ENCODE data around the gene SLC49A4. TPM values are rescaled to one million over a fixed set of nuclear protein-coding genes. Genes with fewer than 3 reads are reported as not detected.
A peak's percentile ranks its signal among the peaks of the same experiment; 100 is the strongest.

SLC49A4 gene
- polyA plus RNA-seq, 3 donors: 15.7 to 16.8 (median 16.3) TPM

DNA sequence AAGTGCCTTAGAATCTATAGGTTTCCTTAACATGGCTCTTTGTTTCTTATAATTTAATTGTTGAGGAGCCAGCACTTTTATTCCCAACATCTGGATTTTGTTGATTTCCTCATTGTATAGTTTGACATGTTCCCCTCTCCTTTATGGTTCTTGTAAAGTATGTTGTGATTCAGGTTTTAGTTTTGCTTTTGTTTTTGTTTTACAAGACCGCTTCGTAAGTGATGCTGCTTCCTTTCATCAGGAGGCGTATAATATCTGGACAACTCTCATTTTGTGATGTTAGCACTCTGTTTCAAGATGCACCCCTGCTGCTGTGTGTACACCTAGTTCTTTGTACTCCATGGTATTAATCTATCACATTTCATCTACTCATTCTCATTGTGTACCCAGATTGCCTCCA lies 48.7 kb downstream of the SLC49A4 start:
- DNase-seq (ENCODE audit: low read depth in 3 of 3, low spot score in 2 of 3): no peak

GRCh38 chr3:122857019-122857418 lies 62.1 kb downstream of the SLC49A4 start:
- DNase-seq (ENCODE audit: low read depth in 3 of 3, low spot score in 2 of 3): no peak

DNA sequence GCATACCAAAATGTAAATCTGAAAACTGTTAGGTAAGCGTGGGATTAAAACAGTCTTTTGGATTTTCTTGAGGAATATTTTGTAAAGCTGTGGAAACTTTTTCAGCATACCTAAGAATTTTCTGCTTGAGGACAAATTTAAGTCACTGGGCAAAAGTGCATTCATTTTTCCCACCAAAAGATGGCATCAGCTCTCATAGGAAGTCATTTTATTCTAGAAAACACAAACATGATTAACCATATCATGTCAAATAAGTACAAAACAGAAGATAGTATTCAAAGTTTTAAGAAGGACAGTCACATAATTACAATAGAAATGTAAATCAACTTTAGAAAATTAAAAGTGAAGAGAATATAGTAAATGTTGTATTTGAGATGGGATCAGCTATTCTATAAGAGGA lies 63.5 kb downstream of the SLC49A4 start:
- DNase-seq (ENCODE audit: low read depth in 3 of 3, low spot score in 2 of 3): peak in 1 of 3 donors; percentile 6

GRCh38 chr3:122859021-122859805 lies 64.3 kb downstream of the SLC49A4 start:
- no peak for DNase-seq (ENCODE audit: low read depth in 3 of 3, low spot score in 2 of 3)

DNA sequence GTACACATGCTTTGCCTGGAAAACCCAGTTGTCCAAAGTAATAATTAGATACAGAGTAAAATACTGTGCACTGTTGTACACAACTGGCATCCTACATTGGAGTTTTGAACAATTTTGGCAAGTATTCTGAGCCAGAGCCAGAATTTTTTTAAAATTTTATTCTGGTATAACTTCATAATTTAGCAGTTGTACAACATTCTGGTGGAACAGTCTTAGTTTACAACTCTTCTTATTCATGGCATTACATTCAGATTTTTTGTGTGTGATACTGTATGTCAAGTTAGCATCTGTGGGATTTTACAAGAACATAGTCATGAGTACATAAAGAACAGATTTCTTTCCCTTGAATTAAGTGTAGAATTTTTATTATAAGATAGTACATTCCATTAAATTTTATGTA lies 67.5 kb downstream of the SLC49A4 start:
- no peak for DNase-seq (ENCODE audit: low read depth in 3 of 3, low spot score in 2 of 3)

DNA sequence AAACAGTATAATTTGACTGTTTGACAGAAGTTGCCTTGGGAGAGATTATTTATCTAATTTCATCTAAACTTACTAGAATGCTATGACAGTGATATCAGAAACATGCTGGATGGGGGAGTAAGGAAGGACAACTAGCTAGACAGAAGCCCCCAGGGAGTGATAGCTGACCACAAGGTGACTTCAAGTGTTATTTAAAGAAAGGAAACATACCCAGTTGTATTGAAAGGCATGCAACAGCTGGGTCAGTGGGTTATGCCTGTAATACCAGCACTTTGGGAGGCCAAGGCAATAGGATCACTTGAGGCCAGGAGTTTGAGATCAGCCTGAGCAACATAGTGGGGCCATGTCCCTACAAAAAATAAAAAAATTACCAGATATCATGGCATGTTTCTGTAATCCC lies 69.6 kb downstream of the SLC49A4 start:
- no peak for DNase-seq (ENCODE audit: low read depth in 3 of 3, low spot score in 2 of 3)

GRCh38 chr3:122868322-122868721 lies 73.5 kb downstream of the SLC49A4 start:
- DNase-seq (ENCODE audit: low read depth in 3 of 3, low spot score in 2 of 3): no peak

DNA sequence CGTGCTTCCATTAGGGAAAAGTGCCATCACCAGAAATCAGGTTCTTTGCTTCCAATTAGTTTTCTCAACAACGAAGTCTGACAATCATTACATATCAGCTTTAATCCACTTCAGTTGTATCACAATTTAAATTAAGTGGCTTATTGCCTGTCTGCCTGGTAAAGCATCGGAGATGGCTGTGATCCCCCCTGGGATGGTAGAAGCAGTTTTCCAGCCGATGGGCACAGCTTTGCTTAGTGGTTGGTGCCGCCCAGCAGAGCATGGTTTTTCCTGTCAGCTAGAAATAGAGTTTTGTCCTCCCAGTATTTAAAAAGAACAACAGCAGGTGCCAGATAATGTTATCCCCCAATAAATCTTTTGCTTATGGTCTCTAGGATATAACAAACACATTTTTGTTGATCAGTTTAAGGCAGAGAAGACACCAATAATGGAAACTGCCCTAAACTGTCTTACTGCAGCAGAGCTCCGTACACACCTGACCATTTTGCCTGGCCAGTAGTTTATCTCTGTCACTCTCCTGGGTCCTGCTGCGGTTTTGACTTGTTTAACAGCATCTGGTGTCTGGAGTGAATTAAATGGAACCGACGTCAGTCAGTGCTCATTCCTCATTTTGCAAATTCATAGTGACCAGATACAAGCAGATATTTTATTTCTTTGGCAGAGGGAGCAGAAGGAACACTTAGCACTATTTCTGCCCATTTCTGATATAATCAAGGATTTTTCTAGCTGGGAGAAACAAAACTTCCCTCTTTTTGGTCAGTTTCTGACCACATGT lies 79.1 kb downstream of the SLC49A4 start:
- no peak for DNase-seq (ENCODE audit: low read depth in 3 of 3, low spot score in 2 of 3)

- DNase-seq (ENCODE audit: low read depth in 3 of 3, low spot score in 2 of 3): no peak
Observed at GRCh38 chr3:122875547-122876127, 80.8 kb downstream of the SLC49A4 start.

- DNase-seq (ENCODE audit: low read depth in 3 of 3, low spot score in 2 of 3): no peak
Observed at GRCh38 chr3:122880173-122880572, 85.3 kb downstream of the SLC49A4 start.

DNA sequence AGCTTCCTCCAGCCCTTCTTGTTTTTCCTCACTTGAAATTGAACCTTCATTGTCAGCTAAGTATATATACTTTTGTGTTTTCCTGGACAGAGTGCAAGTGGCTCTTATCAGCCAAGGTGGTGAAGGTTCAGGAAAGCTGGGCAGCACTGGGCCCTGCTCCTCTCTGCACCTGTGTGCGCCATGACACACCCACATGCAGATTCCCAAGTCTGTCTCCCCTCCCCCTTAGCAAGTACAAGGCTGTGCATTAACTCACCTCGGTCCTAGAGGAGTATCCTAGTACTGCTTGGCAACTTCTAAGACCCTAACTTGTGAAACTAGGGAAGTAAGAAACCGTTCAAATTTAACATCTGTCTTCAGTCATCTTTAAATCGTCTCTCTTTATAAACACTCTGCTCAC lies 85.8 kb downstream of the SLC49A4 start:
- DNase-seq (ENCODE audit: low read depth in 3 of 3, low spot score in 2 of 3): no peak

- DNase-seq (ENCODE audit: low read depth in 3 of 3, low spot score in 2 of 3): no peak
Observed at GRCh38 chr3:122882361-122882947, 87.6 kb downstream of the SLC49A4 start.

DNA sequence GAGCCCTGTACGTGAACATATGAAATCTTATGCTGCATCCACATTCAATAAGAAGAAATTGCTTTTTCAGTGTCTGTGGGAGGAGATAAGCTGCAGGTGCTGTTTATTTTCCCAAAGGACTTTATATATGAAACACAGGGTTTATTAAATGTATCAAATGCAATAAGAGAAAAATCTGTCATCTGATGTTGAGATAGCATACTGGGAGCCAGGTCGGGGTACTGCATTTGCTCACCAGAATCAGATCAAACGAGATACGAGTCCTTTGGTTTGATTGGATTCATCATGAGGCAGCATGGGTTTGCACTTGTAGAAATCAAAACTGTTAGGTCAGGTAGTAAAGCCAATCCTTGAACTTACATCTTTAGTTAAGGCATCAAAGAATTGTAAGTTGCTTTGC lies 91.4 kb downstream of the SLC49A4 start:
- no peak for DNase-seq (ENCODE audit: low read depth in 3 of 3, low spot score in 2 of 3)

DNA sequence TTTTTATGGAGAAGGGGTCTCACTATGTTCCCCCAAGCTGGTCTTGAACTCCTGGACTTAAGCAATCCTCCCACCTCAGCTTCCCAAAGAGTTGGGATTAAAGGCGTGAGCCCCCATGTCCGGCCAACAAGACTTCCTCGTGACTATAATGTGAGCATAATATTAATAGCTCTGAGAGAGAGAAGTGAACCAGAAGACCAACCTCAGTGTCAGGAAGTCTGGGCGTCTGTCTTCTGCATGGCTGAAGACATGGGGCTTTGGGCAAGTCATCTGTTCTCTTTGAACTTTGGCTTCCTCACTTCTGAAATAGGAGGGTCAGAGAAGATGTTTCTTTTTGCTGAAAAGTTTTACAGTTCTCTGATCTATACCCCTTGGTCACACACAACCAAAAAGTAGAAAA lies 92.1 kb downstream of the SLC49A4 start:
- no peak for DNase-seq (ENCODE audit: low read depth in 3 of 3, low spot score in 2 of 3)

- DNase-seq (ENCODE audit: low read depth in 3 of 3, low spot score in 2 of 3): no peak
Observed at GRCh38 chr3:122890077-122890719, 95.3 kb downstream of the SLC49A4 start.

GRCh38 chr3:122890720-122891220 lies 95.9 kb downstream of the SLC49A4 start:
- no peak for DNase-seq (ENCODE audit: low read depth in 3 of 3, low spot score in 2 of 3)

DNA sequence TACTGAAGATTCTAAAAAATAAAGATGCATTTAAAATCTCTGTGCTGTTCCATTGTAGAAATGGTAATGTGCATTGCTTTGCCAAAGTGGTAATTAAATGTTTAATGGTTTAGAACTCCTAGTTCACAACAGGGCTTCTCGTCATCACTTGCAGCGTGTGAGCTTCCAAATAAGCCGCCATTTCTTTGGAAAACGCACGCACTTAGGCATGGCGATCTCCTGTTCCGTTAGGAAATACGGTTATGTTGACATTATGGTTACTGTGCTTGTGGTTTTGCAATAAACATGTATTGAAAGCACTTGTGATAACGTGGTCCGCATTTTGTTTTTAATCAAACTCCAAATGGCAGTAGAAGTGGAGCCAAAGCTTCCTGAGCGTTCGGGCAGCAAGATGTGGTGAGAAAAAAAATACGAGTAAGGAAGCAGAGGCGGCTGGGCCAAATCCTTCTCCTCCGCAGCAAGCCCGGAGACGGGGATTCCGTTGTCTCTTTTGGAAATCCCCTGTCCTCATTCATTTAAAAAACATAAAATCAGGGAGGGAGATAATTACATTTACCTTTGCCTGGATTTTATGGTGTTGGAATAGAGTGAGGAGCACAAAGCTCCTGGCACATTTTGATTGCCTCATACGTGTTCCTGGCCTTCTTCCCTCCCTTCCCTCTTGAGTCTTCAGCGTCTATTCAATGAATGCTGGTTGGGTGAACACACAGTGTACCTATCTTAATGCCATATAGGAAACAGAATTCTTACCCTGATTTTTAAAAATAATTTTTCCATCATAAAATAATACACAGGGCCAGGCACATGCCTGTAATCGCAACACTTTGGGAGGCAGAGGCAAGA lies 97.5 kb downstream of the SLC49A4 start:
- DNase-seq (ENCODE audit: low read depth in 3 of 3, low spot score in 2 of 3): no peak

DNA sequence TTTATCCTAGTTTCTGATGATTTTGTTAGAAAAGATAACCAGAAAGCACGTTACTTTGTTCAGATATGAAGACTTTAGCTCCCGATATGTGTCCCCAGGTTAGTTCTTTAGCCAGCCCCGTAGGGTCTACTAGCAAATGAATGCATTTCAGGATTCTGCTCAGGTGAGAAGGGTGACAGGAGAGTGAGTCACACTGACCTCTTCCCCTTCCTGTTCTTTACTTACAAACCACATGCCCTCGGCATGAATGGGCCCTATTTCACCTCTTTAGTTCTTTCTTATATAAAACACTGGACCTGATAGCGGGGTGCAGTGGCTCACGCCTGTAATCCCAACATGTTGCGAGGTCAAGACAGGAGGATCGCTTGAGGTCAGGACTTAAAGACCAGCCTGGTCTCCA lies 98.4 kb downstream of the SLC49A4 start:
- DNase-seq (ENCODE audit: low read depth in 3 of 3, low spot score in 2 of 3): no peak

DNA sequence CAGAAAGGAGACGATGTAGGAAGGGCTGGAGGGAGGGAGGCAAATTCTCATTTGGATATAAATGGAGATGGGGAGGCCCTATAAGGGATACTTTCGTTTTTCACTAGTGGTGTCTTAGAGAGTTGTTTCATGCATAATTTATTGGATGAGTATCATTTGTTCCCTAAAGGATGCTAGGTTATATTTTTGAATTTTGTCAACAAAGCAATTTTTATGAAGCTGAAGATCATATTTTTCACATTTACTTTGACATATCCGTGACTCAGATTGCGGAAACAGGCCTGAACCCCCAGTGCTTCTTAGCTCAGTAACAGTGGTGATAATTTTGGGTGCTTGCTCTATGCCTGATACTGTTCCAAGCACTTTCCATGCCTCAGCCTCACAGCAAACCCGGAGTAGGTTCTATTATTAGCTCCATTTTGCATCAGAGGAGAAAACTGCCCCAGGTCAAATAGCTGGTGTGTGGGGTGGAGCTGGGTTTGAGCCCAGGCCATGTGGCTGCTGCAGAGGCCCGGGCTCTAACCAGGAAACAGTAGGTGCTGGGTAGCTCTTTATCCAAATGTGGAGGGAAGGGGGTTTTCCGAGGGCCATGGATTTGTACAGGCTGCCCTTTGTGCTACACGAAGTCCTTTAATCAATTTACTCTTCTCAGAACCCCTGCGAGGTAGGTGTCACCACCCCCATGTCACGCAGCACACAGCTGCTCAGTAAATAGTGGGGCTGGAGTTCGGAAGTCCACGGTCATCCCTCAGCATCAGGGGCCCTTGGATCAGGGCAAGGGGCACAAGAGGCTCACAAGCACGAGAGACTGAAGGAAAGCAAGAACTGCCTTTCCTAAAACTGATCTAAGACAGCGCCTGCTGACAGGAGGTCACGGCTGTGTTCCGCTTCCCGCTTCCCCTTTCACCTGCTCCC lies 99.1 kb downstream of the SLC49A4 start:
- DNase-seq (ENCODE audit: low read depth in 3 of 3, low spot score in 2 of 3): no peak

Measured in right renal cortex interstitium (tissue), 3 donors.